Measurements from ENCODE around the gene WDR55.

DNA sequence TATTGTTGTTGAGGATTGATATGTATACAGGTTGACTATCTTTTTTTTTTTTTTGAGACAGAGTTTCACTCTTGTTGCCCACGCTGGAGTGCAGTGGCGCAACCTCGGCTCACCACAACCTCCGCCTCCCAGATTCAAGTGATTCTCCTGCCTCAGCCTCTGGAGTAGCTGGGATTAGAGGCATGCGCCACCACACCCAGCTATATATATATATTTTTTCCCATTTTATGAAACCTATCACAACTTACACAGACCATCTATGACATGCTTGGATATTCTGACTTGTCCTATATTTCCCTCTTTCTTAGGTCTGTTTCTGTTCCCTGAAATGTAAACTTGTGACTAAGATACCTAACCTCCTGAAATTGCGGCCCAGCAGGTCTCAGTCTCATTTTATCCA is 36.7 kb upstream of the WDR55 start:
- no peak for TF ChIP-seq MXI1 (IDR thresholded peaks at IDR 0.05; ENCODE audit: low read depth, low read length)
- TF ChIP-seq, protein P1, sequence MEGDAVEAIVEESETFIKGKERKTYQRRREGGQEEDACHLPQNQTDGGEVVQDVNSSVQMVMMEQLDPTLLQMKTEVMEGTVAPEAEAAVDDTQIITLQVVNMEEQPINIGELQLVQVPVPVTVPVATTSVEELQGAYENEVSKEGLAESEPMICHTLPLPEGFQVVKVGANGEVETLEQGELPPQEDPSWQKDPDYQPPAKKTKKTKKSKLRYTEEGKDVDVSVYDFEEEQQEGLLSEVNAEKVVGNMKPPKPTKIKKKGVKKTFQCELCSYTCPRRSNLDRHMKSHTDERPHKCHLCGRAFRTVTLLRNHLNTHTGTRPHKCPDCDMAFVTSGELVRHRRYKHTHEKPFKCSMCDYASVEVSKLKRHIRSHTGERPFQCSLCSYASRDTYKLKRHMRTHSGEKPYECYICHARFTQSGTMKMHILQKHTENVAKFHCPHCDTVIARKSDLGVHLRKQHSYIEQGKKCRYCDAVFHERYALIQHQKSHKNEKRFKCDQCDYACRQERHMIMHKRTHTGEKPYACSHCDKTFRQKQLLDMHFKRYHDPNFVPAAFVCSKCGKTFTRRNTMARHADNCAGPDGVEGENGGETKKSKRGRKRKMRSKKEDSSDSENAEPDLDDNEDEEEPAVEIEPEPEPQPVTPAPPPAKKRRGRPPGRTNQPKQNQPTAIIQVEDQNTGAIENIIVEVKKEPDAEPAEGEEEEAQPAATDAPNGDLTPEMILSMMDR (IDR thresholded peaks at IDR 0.05), result no peak
- no peak for TF ChIP-seq EP300 (IDR thresholded peaks at IDR 0.05; ENCODE audit: borderline replicate concordance in 1 of 2, low read depth in 1 of 2, low read length in 1 of 2)
- TF ChIP-seq JUND (IDR thresholded peaks at IDR 0.05), result no peak
- TF ChIP-seq NRF1 (IDR thresholded peaks at IDR 0.05; ENCODE audit: low read depth, low read length), result no peak
- no peak for TF ChIP-seq SMC3 (IDR thresholded peaks at IDR 0.05; ENCODE audit: low read depth, low read length)
- TF ChIP-seq YY1 (IDR thresholded peaks at IDR 0.05; ENCODE audit: low read depth), result no peak
- TF ChIP-seq, protein P2, sequence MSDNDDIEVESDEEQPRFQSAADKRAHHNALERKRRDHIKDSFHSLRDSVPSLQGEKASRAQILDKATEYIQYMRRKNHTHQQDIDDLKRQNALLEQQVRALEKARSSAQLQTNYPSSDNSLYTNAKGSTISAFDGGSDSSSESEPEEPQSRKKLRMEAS (IDR thresholded peaks at IDR 0.05; ENCODE audit: low read depth), result no peak
- no peak for TF ChIP-seq RCOR1 (IDR thresholded peaks at IDR 0.05; ENCODE audit: low read length)
- TF ChIP-seq TAF1 (IDR thresholded peaks at IDR 0.05; ENCODE audit: borderline replicate concordance, low read depth, low read length), result no peak
- TF ChIP-seq CHD2 (IDR thresholded peaks at IDR 0.05; ENCODE audit: low read length, partially characterized antibody), result no peak
- no peak for TF ChIP-seq RAD21 (IDR thresholded peaks at IDR 0.05; ENCODE audit: low read length)
- TF ChIP-seq, protein P3, sequence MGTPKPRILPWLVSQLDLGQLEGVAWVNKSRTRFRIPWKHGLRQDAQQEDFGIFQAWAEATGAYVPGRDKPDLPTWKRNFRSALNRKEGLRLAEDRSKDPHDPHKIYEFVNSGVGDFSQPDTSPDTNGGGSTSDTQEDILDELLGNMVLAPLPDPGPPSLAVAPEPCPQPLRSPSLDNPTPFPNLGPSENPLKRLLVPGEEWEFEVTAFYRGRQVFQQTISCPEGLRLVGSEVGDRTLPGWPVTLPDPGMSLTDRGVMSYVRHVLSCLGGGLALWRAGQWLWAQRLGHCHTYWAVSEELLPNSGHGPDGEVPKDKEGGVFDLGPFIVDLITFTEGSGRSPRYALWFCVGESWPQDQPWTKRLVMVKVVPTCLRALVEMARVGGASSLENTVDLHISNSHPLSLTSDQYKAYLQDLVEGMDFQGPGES (IDR thresholded peaks at IDR 0.05; ENCODE audit: low read depth, low read length), result no peak
- TF ChIP-seq POLR2AphosphoS5 (IDR thresholded peaks at IDR 0.05; ENCODE audit: low read depth, low read length), result no peak

Measured in SK-N-SH (cell line).